GM20000 (cell line): ENCODE measurements around the gene TFG.
"Not testable (repeated sequence)": the region's sequence is repeated elsewhere in the genome, so short reads cannot be mapped to it uniquely, and the experiment has no call there.

ENCODE experiments used
- DNase-seq: peaks from one replicate; pipeline ENCODE4 v3.0.0; 2012; ENCODE audit warnings: low spot score
- TF ChIP-seq, protein P1 (sequence below): IDR thresholded peaks from 2 replicates; pipeline ENCODE4 v1.5.1; 2012; ENCODE audit warnings: mild to moderate bottlenecking, control low read depth; ENCODE audit errors: extremely low read depth, missing control alignments

TFG gene

DNA sequence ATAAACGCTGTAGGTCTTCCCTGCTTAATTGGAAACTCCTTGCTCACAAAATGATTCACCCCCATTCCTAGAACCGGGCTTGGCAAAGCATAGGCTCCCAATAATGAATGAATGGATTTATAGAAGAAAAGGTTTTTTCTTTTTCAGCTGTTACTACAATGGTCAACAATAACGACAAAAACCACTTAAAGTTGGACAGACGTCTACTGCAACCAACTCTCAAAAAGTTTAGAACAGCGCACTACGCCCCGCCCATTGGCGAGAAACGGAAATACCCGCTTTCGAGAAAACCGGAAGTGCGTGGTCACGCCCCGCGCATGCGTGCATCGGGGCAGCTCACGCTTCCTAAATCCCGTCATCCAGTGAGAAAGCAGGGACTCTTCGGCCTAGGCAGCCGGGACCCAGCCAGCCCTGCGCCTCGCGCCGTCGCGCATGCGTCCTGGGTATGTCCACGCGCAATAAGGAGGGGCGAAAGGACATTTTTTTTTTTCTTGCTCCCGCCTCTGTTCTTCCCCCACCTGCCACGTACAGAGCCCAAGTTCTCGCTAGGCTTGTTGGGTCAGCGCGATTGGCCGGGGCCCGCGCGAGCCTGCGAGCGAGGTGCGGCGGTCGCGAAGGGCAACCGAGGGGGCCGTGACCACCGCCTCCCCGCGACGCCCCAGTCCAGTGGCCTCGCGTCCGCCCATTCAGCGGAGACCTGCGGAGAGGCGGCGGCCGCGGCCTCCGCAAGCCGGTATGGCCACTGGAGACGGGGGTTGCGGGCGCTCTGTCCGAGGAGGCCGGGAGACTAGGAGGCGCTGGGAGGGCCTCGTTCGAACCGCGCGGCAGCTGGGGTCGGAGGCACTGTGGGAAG, at the start of gene TFG:
Gene TFG (plus strand): TSS at position 506 of the 853 bp plus-strand sequence. CDS start 4,192 bp downstream, outside the sequence.
- DNase-seq: peak; percentile 98
- TF ChIP-seq, protein P1, sequence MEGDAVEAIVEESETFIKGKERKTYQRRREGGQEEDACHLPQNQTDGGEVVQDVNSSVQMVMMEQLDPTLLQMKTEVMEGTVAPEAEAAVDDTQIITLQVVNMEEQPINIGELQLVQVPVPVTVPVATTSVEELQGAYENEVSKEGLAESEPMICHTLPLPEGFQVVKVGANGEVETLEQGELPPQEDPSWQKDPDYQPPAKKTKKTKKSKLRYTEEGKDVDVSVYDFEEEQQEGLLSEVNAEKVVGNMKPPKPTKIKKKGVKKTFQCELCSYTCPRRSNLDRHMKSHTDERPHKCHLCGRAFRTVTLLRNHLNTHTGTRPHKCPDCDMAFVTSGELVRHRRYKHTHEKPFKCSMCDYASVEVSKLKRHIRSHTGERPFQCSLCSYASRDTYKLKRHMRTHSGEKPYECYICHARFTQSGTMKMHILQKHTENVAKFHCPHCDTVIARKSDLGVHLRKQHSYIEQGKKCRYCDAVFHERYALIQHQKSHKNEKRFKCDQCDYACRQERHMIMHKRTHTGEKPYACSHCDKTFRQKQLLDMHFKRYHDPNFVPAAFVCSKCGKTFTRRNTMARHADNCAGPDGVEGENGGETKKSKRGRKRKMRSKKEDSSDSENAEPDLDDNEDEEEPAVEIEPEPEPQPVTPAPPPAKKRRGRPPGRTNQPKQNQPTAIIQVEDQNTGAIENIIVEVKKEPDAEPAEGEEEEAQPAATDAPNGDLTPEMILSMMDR: no peak

DNA sequence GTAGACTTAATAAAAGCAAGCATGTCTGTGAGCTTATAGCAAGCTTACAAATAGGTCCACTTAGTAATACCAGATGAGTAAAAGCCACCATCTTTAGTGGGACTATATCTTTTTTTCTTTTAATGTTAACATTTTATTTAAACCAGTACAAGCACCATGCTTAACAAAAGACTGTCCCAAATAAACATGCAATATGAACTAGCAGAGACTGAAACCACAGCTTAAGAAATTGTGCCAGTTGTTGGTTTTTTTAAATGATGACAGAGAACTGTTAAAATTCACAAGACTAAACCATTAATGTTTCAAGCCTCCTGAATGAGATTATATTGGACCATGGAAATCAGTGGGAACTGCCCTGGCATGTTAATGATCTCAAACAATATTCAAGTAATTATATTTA, 48.0 kb upstream of the TFG start:
- DNase-seq: not testable (repeated sequence)

DNA sequence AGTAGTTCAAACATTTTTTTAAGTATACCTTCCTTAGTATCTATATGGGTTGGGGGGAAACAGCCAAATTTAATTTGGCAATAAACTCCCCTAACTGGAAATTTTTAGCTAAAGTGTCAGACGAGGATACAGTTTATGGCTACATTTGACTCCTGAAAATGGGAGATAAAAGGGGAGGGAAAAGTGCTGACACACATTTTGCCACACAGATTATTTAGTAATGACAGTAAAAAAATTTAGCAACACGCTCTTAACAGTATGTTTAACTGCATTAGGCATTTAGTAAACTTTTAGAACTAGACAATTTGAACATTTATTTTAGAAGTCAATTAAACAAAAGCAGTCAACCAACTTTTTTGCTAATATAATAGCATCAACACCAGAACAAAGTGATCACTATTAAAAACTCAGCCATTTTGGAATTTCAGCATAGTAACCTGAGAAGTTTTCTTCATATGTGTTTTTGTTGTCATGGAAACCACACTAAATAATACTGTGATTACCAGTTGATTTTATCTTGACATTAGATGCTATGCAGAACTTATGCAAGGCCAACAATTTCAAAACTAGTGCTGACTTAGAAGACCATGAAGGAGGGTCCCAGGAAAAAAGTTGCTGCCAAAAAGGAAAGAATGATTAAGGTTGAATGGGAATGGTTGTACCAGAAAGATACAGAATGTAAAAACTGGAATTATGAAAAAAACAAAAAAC, 47.0 kb upstream of the TFG start:
- TF ChIP-seq, protein P1: no peak
- no peak for DNase-seq

DNA sequence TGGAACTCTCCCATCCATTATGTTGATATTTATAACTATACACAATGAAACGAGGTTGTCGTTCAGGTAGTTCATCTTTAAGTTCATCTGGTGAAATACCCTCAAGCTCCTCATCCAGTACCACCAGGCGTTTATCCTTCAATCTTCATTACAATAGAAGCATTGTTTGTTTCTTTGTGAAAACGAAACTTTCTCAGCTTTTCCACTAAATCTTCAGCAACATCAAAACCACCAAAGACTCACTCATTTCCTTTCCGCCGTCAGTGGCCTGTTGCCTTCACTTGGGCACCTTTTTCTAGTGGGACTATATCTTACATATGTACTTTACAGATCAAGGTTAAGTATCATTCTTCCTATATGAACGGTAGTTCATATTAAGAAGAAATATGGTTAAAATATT, 44.1 kb upstream of the TFG start:
- TF ChIP-seq, protein P1: no peak
- no peak for DNase-seq

DNA sequence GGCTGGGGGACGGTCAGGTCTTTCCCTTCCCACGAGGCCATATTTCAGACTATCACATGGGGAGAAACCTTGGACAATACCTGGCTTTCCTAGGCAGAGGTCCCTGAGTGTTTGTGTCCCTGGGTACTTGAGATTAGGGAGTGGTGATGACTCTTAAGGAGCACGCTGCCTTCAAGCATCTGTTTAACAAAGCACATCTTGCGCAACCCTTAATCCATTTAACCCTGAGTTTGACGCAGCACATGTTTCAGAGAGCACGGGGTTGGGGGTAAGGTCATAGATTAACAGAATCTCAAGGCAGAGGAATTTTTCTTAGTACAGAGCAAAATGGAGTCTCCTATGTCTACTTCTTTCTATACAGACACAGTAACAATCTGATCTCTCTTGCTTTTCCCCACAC, 42.6 kb upstream of the TFG start:
- DNase-seq: not testable (repeated sequence)

DNA sequence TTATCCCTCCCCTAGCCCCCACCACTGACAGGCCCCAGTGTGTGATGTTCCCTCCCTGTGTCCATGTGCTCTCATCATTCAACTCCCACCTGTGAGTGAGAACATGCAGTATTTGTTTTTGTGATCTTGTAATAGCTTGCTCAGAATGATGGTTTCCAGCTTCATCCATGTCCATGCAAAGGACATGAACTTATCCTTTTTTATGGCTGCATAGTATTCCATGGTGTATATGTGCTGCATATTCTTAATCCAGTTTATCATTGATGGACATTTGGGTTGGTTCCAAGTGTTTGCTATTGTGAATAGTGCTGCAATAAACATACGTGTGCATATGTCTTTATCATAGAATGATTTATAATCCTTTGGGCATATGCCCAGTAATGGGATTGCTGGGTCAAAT, 42.0 kb upstream of the TFG start:
- not testable (repeated sequence) for DNase-seq

DNA sequence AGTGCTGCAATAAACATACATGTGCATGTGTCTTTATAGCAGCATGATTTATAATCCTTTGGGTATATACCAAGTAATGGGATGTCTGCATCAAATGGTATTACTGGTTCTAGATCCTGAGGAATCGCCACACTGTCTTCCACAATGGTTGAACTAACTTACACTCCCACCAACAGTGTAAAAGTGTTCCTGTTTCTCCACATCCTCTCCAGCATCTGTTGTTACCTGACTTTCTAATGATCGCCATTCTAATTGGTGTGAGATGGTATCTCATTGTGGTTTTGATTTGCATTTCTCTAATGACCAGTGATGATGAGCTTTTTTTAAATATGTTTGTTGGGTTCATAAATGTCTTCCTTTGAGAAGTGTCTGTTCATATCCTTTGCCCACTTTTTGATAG, 38.3 kb upstream of the TFG start:
- not testable (repeated sequence) for DNase-seq

DNA sequence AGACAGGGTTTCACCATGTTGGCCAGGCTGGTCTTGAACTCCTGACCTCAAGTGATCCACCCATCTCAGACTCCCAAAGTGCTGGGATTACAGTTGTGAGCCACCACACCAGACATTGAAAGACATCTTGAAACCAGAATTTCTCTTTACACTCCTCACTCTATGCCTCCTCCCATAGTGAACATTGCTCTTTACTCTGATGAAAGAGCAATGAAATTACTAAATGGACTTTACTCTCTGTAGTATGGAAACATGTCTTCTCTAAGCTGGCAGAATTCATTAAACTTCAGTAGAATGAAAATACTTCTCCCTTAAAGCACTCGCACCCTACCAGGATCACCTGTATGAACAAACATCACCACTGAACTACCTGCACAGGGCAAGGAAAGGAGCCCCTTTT, 27.8 kb upstream of the TFG start:
- TF ChIP-seq, protein P1: no peak
- no peak for DNase-seq

DNA sequence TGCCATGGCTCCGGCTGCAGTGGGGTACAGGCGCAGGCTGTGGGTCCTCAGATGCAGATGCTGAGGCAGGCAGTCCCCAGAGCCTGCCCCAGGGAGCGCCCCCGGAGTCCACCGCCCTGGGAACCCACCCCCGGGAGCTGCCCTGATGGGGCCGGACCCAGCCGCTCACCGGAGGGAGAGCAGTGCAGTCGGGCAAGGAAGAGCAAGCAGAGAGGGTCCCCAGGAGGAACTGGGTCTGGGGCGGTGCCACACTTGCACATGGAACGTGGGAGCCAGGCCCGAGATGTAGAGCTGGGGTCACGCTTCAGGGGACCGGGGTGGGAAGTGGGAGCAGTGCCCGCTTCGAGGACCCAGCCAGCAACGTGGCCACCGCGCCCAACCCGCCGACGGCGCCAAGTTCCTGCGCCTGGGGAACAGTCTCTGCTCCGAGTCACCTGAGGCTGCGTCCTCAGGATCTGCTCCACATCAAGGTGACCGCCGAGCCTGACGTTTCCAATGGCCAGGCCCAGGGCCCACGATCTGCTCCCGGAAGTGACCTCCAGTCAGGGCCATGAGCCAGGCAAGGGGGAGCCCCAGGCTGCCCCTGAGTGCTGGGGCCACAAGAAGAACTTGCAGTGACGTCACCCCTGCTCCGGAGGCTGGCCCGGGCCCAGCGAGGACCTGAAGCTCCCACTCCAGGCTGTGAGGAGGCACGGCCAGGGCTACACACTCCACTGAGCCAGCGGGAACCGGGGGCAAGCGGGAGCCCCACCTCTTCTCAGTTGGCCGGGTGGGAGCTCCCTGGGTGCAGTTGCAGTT, 27.0 kb upstream of the TFG start:
- TF ChIP-seq, protein P1: no peak
- no peak for DNase-seq
